ENCODE results near the gene LRMDA.

LRMDA gene

DNA sequence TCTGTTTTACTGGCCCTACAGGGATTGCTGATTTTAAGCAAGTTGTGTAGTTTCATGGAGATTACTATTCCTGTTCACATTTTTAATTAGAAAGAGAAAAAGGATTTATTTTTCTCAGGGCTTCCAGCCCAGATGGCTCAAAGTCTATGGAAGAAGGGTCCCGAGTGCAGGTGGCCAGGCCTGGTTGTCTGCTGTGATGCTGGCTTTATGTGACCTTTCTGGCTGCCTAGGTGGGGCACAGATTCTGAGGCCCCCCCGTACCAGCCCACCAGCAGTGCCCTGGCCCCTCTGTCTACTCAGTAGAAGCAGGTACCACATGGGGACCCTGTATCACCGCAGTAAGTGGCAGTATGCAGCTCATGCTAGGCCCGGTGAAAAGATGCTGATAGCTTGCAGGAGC, 426.5 kb downstream of the LRMDA start:
- DNase-seq = no peak

DNA sequence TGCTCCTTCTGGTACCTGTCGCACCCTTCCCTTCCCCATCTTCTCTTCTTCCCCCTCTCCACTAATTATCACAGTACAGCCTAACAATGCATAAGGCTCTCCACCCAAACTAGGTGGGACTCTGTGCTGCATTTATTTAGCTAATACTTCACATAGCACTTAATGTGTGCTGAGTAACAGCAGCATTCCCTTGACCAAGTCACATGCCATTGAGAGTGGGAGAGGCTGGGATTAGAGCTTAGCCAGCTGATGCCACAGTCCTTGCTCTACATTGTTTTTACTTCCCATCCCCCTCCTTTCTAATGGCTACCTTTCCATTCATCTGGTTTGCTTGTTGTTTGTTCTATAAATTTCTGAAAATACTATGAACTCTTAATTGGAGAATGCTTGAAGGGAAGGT, 426.9 kb downstream of the LRMDA start:
- no peak for DNase-seq

DNA sequence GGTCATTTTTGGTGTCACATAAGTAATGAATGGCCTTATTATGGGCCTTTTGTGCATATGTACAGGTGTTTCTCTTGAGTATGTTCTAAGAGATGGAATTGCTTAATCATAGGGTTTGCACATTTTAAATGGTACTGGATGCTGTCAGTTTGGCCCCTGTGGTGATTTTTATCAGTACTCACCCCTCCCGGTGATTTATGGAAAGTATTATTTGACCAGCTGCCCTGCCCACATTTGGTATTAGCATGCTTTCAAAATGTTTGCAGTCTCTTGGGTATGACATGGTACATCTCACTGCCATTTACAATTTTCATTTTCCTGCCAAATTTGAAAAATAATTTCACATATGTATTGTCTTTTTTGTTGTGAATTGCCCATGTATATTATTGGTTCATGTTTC, 427.7 kb downstream of the LRMDA start:
- DNase-seq = no peak

DNA sequence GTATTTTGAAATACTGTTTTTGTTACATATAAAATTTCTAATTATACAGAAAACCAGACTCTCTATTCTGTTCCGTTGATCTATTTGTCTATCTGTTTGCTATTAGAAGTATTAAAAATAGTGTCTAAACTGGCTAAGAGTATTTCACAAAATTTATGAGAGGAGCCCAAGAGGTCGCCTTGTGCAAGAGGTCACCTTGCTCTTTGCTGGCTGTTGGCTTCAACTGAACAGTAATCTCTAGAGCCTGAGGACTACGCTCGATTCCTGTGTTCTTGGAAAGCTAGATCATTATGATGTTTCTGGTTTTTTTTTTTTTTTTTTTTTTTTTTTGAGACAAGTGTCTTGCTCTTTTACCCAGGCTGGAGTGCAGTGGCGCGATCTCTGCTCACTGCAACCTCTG, 428.6 kb downstream of the LRMDA start:
- DNase-seq = no peak

DNA sequence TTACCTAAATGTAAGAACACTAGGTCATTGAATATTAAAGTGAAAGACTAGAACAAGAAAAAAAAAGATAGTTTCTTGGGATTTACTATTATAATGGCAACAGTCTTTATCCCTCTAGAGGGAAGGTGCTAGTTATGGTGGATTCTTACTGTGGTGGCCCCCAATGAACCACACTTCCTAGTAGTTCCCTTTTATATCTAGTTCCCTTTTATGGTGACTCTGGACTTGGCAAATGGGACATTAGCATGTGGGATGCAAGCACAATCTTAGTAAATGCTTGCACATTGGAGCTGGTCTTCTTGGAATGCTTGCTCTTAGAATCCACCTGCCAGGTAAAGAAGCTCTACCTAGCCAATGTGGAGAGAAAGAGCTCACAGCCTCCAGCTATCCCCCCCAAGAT, 430.2 kb downstream of the LRMDA start:
- DNase-seq = no peak

DNA sequence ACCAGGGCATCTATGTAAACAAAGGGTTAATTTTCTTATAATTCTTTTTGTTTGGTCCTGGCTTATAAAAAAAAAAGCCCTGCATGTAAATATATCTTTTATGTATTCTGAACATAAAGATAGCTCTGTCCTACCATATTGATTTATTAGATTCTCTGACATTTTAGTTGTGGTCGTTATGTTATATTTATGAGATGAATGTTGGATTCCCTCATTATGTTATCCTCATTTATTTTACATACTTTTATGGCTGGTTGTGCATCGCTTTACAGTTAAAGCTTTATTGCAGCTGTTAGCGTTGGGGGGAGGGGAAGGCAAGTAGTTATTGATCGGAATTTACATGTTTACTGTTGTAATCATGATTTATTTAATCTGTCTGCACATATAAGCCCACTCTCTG, 431.5 kb downstream of the LRMDA start:
- no peak for DNase-seq

DNA sequence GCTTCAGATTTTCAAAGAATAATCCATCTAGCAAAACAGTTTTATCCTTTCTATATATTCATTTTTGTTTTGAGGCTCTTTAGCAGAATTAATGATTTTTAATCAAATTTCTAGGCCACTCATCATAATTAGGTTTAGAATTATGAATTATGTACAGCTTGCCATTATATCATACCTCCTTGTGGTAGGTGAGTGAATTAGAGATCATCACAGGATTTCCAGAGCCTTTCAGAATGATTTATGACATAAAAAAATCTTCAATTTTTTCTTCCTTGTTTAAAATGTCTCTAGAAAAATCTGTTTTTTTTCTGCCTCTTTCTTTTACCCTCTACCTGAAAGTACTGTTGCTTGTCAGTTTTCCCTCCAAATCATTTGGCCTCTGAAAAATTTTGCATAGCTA, 433.3 kb downstream of the LRMDA start:
- DNase-seq = no peak

DNA sequence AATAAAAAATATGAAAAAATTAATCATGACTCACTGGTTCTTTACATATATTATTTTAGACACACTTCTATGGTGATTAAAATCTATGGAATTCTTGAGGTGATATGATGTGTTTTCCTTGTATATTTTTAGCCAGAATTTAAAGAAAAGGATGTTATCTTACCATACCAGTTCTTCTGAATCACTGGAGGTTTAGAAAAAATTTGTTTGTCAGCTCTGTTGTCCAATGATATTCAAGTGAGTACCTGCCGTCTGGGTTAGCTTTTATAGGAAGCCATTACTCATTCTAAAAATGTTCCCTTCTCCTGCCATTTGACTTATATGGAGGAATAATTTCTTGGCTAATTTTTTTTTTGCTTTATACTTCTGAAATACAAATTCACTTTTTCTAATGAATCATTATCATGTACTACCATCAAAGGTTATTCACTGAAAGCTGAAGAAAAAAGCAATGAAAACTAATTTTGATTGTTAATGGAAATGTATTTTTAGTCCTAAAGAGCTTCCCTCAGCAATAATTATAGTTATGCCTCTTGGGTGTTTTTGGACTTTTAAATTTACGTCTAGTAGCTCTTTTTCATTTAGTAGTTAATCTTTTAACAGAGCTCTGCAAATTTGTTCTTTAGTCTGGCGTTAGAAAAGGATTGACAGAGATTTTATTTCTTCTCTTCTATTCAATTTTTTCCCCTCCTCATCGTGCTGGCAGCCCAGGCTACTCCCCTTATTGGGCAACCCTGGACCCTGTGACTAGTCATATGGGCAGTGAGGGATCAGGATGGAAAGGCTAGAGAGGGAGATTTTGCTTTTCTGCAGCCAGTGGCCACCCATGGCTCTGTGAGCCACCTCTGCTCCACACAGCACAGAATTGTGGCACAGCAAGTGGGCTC, 434.2 kb downstream of the LRMDA start:
- DNase-seq = no peak

DNA sequence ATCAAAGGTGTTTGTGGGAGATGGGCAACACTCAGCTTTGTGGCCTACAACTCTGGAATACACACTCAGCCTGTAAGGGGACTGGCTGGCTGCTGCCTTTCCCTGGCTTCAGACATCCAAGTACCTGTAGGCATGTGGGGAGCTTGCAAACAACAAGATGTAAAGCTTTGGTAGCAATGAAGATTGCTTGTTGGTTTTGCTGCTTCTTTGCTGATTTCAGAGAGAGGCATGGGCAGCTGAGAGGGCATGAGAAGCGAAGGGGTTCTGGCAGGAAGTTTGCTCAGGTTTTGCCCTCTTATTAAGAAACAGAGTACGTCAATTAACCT, 434.8 kb downstream of the LRMDA start:
- no peak for DNase-seq

DNA sequence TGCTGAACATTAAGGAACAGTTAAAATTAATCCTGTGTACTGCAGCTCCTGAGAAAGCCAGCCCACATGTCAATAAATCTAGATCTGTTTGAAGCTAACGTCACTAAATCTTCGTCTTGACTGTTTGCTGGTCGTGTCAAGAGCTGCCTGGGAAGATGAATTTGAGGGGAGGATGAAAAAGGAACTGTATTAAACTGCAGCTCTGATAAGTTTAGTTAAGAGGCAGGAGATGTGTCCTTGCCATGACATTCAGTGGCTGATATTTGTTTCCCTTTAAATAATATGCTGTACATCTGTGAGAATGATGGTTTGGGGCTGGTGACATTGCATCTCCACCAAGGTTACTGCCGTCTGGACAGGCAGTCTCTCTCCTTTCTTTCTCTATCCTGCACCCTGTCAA, 435.3 kb downstream of the LRMDA start:
- no peak for DNase-seq

DNA sequence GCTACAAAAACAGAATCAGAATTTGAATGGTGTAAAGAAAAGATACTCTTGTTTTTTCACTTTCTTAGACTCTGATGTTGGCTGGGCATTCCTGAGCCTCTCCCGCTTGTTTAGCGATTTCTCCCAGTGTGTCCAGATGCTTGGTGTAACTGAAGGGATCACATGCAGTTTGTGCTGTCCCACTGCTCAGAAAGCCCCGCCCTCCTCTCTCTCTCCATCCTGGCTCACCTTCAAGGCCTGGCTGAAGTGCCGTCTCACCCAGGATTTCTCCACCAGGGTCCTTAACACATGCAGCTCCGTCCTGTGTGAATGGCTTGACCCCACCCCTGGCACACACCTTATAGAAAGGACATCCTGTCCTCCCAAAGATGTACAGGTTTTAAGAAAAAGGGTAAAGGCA, 437.1 kb downstream of the LRMDA start:
- DNase-seq = no peak

DNA sequence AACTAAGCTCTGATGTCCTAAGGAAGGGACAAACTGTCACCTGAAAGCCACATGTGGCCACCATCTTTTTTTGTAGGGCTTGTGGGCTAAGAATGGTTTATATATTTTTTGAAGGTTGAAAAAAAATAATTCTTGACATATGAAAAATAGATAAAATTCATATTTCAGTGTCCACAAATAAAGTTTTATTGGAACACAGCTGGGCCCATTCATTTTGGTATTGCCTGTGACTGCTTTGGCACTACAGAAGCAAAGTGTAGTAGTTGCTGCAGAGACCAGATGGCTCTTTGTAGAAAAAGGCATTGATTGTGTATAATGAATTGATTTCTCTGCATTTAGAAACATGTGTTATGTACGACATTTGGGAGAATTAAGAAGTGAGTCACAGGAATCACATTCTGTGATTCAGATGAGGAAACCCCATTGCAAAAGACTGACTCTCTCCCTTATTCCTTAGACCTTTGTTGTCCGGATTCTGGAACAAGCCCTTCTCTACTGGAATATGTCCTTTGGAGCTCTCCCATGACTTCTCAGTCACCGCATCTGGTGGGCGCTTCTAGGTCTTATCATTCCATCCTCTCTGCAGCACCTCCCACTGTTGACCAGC, 438.7 kb downstream of the LRMDA start:
- no peak for DNase-seq

DNA sequence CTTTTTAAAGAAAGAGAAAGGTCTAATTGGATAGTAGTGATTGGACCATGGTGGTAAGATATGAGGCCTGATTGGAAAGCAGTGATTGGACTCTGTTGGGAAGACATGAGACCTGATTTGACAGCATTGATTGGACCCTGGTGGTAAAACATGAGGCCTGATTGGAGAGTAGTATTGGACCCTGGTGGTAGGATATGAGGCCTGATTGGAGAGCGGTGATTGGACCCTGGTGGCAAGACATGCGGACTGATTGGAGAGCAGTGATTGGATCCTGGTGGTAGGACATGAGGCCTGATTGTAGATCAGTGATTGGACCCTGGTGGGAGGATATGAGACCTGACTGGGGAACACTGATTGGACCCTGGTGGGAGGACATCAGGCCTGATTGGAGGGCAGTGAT, 444.3 kb downstream of the LRMDA start:
- DNase-seq = no peak

DNA sequence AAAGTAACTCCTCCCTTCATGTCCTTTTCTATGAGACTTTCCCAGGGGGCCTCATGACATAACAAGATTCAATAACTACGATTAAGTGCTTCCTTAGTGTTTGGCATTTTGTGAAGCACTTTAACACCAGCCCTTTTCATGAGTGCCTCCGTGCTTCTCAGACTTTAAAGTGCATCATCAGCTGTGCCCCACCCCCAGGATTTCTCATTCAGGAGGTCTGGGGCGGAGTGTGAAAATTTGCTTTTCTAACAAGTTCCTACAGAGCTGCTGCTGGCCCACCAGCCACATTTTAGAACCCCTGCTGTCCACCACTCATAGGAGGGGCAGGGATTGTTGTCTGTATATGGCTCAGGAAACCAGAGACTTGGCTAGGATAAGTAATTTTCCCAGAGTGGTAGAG, 445.3 kb downstream of the LRMDA start:
- no peak for DNase-seq

DNA sequence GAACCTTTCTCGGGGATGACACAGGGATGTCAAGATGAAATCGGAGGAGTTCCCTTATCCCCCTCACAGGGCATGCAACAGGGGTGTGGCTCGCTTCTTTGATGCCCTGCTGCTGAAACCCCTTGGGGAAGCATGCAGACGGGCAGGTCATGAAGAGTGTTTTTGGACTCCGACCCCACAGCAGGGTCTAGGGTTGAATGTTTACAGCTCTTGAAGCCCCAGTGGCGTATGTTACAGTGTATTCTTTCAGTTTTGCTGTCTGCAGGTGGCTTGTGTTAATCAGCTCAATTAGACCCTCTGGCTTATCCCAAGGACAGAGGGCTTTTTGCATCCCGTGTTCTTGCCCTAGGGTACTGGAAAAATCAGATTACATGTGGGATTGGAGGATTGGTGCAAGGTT, 446.5 kb downstream of the LRMDA start:
- DNase-seq = no peak

DNA sequence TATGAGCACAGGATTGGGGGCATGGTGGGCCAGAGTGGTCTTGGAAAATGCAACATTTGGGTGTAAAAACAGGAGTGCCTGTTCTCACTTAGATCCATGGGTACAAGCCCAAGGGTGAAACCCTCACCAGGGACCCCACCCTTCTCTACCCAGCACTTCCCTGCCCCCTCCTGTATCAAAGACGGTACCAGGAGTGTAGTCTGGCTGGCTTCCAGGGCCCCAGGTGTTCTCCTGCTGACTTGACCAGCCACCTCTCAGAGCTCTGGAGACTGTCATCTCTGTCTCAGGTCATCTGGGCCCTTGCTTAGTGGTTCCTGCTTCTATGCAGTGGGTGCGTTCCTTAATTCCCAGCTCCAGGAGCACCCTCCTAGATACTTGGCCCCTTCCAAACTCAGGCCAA, 447.2 kb downstream of the LRMDA start:
- DNase-seq = no peak

DNA sequence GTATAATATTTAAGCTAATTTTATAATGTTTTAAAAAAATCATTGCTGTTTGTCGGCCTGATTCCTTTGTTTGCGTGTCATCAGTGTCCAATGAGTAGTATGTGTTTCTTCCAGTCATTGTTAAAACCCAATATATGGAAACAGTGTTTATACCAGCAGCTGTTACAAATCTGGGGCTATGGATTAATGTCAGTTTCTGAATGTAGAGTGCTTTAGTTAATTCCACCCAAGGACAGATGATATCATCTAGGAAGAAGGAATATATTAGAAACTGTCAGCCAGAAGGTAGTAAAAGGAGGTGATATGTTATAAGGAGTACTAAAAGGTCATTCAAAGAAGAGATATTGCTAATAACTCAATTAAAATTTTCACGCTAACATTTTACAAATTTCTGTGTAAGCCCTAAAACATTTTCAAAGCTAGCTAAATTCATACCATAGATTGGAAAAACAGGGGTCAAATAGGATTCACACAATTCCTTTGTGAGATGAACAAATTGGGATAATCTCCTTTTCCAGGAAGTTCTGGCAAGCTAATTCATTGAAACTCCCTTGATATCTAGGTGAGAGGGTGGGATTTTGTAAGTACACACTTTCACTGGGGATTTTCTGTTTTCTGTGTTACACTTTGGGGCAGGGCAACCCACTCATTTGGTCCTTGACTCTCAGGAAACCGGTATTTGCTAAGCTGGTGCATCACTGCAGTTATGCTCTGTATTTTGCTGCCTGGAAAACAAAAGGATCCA, 448.8 kb downstream of the LRMDA start:
- no peak for DNase-seq

DNA sequence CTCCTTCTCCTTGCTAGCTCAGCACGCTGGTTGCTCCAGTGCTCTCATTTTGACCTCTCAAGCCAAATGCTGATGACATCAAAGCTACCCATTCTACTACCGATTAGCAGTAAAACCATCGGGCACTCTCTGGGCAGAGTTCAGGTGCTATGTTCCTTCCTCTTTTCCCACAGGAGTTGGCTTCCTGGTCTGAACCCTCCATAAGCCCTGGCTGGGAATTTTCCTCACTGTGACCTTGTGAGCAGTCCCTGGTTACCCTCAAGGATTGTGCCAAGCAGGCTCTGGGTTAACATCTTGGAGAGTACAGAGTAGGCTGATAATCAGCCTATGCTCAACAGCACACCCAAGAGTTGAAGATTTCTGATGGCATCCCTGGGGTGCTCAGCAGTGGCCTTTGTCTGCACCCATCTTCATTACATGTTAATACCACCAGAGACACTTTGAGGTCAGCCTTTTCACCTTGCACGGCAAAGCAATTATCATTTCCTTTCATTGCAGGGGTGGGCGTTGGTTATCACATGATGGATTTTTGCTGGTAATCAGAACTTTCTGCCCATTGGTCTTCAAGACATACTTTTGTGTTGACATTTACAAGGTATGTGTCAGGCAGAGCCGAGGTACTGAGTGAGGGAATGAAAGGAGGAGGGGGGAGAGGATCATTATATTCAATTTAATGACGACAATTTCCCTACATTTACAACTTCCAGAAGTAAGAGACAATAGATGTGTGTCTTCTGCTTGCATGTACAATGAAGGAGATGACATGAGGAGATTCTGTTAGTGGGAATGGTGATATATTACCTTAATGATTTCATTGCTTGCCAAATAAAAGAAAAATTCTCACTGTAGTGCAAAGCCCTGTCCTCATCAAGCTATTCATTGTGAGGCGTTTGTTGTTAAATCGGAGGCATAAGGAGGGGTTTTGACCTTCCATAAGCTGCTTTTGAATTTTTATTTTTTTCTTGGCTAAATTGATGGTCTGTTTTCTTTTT, 452.0 kb downstream of the LRMDA start:
- DNase-seq = no peak

DNA sequence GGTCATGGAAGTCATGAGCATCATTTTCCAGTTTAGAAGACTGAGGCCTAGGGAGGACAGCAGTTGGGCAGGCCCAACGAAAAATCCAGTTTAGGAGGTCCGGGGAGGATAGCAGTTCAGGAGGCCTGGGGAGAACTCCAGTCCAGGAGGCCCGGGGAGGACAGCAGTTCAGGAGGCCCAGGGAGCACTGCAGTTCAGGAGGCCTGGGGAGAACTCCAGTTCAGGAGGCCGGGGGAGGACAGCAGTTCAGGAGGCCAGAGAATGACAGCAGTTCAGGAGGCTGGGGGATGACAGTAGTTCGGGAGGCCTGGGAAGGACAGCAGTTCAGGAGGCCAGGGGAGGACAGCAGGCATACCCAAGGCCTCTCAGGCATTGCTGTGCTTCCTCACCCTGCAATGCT, 453.4 kb downstream of the LRMDA start:
- DNase-seq = no peak

DNA sequence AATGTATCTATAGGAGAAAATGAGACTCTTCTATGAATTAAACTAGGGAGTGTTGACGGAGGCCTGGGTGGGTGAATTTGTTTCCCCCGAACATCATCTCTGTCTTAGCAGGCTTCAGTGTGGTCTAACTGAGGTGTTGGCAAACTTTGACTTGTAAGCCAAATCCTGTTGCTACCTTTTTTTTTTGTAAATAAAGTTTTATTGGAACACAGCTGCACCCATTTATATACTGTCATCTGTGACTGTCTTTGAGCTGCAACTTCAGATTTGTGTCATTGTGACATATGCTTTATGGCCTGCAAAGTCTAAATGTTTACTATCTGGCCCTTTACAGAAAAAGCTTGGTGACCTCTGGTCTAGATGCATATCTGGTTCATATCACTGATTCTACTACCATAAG, 455.9 kb downstream of the LRMDA start:
- no peak for DNase-seq

DNA sequence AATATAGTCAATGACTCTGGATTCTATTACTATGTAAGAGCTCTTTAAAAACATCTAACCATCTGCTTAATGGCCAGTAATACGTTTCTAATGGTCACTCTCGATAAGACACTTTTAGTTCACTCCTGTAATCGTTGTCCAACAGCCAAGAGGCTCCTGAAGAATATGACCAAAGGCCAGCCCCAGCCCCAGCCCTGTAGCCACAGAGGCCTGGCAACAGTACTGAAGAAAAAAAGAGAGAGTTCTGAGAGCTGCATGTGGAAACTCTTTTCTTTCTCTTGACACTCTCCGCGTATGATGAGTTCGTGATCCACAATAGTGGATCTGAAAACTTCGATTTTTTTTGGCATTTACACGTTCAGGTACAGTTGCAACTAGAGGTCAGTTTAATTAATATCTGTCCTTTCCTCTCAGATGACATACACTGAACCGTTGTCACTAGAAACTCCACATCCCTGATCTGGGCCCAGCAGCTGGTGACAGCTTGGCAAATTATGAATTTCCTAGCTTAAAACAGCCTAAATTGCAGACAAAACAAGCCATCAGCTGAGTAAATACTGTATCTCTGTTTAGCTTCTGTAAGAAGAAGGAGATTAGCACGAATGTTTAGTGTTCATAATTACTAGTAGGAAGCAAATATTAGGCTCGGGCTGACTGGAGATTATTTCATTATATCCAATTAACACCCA, 456.7 kb downstream of the LRMDA start:
- DNase-seq = no peak

DNA sequence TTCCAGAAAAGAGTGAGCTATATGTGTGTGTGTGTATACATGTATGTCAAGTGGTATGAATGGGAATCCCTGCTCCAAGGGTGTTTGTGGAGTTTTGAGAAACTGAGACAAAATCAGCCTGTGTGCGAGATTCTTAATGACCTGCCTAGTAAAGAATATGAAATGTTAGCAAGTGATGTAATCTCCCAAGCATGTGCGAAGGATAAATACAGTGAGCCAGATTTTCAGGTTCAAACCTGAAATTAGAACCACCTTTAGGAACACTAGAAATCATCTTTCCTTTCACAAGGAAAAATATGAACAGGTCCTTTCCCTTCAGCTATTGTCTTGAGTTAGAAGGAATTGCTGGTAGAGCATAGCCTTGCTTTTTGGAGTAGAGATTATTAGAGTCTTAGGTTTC, 457.6 kb downstream of the LRMDA start:
- DNase-seq = no peak

Data from KG1 (cell line).